Ishikawa (cell line): ENCODE results near the gene IL17RC.

Experiments
- CEBPB ChIP-seq: IDR thresholded peaks from 2 replicates; pipeline ENCODE4 v1.6.1; 2012
- CREB1 ChIP-seq: IDR thresholded peaks from 2 replicates; pipeline ENCODE4 v1.6.1; 2012; ENCODE audit warnings: low read depth
- EGR1 ChIP-seq: IDR thresholded peaks from 2 replicates; pipeline ENCODE4 v1.6.1; 2012
- EP300 ChIP-seq: IDR thresholded peaks from 2 replicates; pipeline ENCODE4 v1.6.1; 2012; ENCODE audit warnings: borderline replicate concordance
- FOXM1 ChIP-seq: IDR thresholded peaks from 2 replicates; pipeline ENCODE4 v1.6.1; 2012; ENCODE audit warnings: low read depth, borderline replicate concordance
- NFIC ChIP-seq: IDR thresholded peaks from 2 replicates; pipeline ENCODE4 v1.6.1; 2012
- RAD21 ChIP-seq: IDR thresholded peaks from 2 replicates; pipeline ENCODE4 v1.6.1; 2012; ENCODE audit warnings: low read depth
- TAF1 ChIP-seq: IDR thresholded peaks from 2 replicates; pipeline ENCODE4 v1.6.1; 2012; ENCODE audit warnings: low read depth, mild to moderate bottlenecking
- TCF12 ChIP-seq: IDR thresholded peaks from 2 replicates; pipeline ENCODE4 v1.6.1; 2012; ENCODE audit warnings: low read depth
- TEAD4 ChIP-seq: IDR thresholded peaks from 2 replicates; pipeline ENCODE4 v1.6.1; 2012
- YY1 ChIP-seq: IDR thresholded peaks from 2 replicates; pipeline ENCODE4 v1.6.1; 2012; ENCODE audit warnings: low read depth
- ZBTB7A ChIP-seq: IDR thresholded peaks from 2 replicates; pipeline ENCODE4 v1.6.1; 2012; ENCODE audit warnings: low read depth
- TF ChIP-seq, protein P1 (sequence below): IDR thresholded peaks from 2 replicates; pipeline ENCODE4 v1.6.1; 2012
- TF ChIP-seq, protein P2 (sequence below): IDR thresholded peaks from 2 replicates; pipeline ENCODE4 v1.6.1; 2012; ENCODE audit warnings: low read depth, mild to moderate bottlenecking
- TF ChIP-seq, protein P3 (sequence below): IDR thresholded peaks from 2 replicates; pipeline ENCODE4 v1.6.1; 2012

The IL17RC gene

DNA sequence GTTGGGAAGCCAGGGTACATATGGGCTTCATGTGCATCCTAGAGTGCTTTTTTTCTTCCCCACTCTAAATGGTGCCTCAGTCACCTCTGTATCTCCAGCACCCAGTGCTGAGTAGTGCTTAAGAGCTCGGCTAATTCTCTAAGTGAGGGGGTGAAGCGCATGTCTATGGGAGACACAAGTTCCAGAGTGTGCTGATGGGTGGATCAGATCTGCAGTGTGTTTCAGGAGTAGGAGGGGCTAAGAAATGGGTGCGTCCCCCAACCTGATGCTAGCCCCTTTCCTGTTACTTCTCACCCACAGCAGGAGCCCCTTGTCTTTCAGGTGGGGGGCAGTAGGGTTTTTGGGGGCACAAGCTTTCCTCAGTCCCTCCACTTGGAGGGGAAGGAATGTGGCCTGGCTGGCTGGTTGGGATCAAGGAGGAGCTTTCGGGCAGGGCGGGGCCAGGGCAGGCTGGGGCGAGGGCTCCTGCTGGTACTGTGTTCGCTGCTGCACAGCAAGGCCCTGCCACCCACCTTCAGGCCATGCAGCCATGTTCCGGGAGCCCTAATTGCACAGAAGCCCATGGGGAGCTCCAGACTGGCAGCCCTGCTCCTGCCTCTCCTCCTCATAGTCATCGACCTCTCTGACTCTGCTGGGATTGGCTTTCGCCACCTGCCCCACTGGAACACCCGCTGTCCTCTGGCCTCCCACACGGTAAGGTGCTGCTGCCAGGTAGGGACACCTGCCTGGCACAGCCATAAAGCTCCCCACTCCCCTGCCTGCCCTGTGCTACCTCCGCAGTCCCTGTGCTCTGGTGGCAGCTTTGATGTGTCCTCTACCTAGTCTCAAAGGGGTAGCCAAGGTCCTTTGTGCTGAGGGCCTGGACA, 14.3 kb upstream of the IL17RC start, which contains the start of gene IL17RE:
Gene IL17RE (plus strand): TSS at position 477 of the 866 bp plus-strand sequence. CDS start 85 bp downstream, at position 562.
- TF ChIP-seq, protein P1, sequence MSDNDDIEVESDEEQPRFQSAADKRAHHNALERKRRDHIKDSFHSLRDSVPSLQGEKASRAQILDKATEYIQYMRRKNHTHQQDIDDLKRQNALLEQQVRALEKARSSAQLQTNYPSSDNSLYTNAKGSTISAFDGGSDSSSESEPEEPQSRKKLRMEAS = peak; percentile 63; the same call in 1 of the 2 replicates
- TF ChIP-seq CREB1 (no peak), CEBPB (no peak), EGR1 (no peak), RAD21 (no peak), ZBTB7A (peak; percentile 14; the same call in 1 of the 2 replicates), FOXM1 (no peak), TCF12 (no peak), NFIC (no peak), TAF1 (peak; percentile 45; the same call in 1 of the 2 replicates), EP300 (no peak), TEAD4 (peak; percentile 64; the same call in 1 of the 2 replicates), YY1 (peak; percentile 78)
- TF ChIP-seq, protein P2, sequence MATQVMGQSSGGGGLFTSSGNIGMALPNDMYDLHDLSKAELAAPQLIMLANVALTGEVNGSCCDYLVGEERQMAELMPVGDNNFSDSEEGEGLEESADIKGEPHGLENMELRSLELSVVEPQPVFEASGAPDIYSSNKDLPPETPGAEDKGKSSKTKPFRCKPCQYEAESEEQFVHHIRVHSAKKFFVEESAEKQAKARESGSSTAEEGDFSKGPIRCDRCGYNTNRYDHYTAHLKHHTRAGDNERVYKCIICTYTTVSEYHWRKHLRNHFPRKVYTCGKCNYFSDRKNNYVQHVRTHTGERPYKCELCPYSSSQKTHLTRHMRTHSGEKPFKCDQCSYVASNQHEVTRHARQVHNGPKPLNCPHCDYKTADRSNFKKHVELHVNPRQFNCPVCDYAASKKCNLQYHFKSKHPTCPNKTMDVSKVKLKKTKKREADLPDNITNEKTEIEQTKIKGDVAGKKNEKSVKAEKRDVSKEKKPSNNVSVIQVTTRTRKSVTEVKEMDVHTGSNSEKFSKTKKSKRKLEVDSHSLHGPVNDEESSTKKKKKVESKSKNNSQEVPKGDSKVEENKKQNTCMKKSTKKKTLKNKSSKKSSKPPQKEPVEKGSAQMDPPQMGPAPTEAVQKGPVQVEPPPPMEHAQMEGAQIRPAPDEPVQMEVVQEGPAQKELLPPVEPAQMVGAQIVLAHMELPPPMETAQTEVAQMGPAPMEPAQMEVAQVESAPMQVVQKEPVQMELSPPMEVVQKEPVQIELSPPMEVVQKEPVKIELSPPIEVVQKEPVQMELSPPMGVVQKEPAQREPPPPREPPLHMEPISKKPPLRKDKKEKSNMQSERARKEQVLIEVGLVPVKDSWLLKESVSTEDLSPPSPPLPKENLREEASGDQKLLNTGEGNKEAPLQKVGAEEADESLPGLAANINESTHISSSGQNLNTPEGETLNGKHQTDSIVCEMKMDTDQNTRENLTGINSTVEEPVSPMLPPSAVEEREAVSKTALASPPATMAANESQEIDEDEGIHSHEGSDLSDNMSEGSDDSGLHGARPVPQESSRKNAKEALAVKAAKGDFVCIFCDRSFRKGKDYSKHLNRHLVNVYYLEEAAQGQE = no peak
- TF ChIP-seq, protein P3, sequence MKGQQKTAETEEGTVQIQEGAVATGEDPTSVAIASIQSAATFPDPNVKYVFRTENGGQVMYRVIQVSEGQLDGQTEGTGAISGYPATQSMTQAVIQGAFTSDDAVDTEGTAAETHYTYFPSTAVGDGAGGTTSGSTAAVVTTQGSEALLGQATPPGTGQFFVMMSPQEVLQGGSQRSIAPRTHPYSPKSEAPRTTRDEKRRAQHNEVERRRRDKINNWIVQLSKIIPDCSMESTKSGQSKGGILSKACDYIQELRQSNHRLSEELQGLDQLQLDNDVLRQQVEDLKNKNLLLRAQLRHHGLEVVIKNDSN = no peak

DNA sequence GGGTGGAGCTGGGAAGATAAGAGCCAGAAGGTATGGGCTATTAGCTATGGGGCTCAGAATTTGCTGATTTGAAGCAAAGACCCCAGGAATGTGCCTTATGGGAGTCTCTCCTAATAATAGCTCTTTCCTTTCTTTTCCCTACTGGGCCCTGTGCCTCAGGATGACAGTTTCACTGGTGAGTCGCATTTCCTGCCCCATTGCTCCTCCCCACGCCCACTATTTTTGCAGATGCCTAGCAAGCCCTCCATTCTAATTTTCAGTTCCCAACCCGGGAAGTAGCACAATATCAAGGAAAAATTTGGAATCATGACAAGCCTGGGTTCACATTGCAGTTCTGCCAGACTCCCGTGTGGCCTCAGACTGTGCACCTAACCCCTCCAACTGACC, 13.7 kb upstream of the IL17RC start:
- TF ChIP-seq, protein P2 = no peak
- TF ChIP-seq NFIC = no peak
- no peak for TF ChIP-seq CEBPB
- TF ChIP-seq ZBTB7A = no peak
- TF ChIP-seq, protein P3 = no peak
- TF ChIP-seq EP300 = no peak
- TF ChIP-seq RAD21 = no peak
- TF ChIP-seq YY1 = no peak
- TF ChIP-seq, protein P1 = no peak
- TF ChIP-seq TAF1 = no peak
- TF ChIP-seq TEAD4 = no peak

DNA sequence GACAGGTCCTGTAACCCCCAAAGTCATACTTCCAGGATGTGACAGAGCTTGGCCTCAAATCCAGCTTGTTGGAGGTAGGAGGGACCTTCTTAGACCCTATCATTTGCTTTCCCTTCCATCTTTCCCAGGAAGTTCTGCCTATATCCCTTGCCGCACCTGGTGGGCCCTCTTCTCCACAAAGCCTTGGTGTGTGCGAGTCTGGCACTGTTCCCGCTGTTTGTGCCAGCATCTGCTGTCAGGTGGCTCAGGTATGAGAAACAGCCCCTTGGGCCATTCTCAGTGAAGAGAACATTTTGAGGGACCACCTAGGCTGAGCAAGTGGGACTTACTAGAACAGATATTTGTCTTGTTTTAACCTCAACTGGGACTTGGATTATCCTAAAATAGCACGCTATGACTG, 13.0 kb upstream of the IL17RC start:
- TF ChIP-seq NFIC (no peak), ZBTB7A (no peak), EGR1 (no peak), CREB1 (no peak), EP300 (no peak), CEBPB (no peak), TEAD4 (no peak), RAD21 (no peak), FOXM1 (no peak), TCF12 (no peak), TAF1 (no peak), YY1 (no peak)
- TF ChIP-seq, protein P3 = no peak
- TF ChIP-seq, protein P1 = no peak
- TF ChIP-seq, protein P2 = no peak
